ENCODE data around the gene SHCBP1.

DNA sequence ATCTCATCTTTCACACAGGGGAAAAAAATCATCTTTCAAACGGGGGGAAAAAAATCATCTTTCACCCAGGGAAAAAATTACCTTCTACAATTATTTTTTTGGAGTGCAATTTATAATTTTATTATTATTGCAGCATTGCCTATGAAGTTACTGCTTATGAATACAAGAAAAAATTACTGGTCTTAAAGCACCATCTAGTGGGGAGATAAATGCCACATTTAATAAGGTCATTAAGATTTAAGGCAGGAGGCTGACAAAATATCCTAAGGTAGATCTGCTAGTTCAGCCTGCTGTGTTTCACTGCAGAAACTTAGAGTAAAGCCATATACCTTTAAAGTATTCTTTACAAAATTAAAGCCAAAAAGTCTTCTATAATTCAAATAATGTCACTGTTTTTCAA lies 13.7 kb downstream of the SHCBP1 start:
- TF ChIP-seq, protein P1, sequence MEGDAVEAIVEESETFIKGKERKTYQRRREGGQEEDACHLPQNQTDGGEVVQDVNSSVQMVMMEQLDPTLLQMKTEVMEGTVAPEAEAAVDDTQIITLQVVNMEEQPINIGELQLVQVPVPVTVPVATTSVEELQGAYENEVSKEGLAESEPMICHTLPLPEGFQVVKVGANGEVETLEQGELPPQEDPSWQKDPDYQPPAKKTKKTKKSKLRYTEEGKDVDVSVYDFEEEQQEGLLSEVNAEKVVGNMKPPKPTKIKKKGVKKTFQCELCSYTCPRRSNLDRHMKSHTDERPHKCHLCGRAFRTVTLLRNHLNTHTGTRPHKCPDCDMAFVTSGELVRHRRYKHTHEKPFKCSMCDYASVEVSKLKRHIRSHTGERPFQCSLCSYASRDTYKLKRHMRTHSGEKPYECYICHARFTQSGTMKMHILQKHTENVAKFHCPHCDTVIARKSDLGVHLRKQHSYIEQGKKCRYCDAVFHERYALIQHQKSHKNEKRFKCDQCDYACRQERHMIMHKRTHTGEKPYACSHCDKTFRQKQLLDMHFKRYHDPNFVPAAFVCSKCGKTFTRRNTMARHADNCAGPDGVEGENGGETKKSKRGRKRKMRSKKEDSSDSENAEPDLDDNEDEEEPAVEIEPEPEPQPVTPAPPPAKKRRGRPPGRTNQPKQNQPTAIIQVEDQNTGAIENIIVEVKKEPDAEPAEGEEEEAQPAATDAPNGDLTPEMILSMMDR (IDR thresholded peaks at IDR 0.05): peak in 5 of 6 experiments; percentile 10 to 37 (median 21)
- no peak for TF ChIP-seq POLR2A (IDR thresholded peaks at IDR 0.05)
